Activated effector memory CD4-positive, alpha-beta T cell treated with Interleukin-2 at 50 U/mL for 16 hours (primary cell): Measurements from ENCODE around the gene GBP5.
"Not testable (repeated sequence)": the region's sequence is repeated elsewhere in the genome, so short reads cannot be mapped to it uniquely, and the experiment has no call there.

ENCODE experiments used
- DNase-seq: peaks from one replicate; pipeline ENCODE4 v3.0.0-alpha.2; 2020

The GBP5 gene

DNA sequence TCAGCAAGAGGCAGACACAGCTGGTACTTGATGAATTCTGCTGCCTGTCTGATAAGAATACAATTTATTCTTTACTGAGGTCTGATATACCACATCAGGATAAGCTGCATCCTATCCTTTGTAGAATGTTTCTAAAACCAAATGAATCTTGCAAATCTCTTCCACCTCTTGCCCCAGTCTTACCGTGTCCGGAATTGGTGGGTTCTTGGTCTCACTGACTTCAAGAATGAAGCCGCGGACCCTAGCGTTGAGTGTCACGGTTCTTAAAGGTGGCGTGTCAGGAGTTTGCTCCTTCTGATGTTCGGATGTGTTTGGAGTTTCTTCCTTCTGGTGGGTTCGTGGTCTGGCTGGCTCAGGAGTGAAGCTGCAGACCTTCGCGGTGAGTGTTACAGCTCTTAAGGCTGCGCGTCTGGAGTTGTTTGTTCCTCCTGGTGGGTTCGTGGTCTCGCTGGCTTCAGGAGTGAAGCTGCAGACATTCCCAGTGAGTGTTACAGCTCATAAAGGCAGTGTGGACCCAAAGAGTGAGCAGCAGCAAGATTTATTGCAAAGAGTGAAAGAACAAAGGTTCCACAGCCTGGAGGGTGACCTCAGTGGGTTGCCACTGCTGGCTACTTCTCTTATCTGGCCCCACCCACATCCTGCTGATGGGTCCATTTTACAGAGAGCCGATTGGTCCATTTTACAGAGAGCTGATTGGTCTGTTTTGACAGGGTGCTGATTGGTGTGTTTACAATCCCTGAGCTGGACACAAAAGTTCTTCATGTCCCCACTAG is at the start of gene GBP5:
GBP5 (minus strand) TSS at position 592 of the 773 bp plus-strand sequence. CDS start 3,305 bp downstream, outside the sequence.
- peak; percentile 46 for DNase-seq

DNA sequence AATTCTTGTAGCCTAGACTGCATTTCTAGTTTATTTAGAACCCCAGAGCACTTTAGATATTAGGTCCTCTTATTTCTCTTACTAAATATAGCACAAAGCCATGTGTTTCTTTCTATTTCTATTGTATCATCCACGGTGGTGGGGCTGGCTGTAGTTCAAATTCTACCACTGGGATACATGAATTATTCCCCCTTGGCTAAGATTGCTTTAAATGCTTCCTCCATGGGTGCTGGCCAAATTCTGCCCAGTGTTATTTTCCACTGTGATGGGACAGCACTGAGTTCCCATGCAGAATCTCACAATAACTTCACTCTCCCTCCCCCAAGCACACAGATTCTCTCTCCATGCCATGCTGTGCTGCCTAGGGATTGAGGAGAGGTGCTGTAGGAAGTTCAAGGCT is 49.7 kb upstream of the GBP5 start:
- no peak for DNase-seq

GRCh38 chr1:89312572-89312971 is 39.9 kb upstream of the GBP5 start:
- DNase-seq, result no peak

DNA sequence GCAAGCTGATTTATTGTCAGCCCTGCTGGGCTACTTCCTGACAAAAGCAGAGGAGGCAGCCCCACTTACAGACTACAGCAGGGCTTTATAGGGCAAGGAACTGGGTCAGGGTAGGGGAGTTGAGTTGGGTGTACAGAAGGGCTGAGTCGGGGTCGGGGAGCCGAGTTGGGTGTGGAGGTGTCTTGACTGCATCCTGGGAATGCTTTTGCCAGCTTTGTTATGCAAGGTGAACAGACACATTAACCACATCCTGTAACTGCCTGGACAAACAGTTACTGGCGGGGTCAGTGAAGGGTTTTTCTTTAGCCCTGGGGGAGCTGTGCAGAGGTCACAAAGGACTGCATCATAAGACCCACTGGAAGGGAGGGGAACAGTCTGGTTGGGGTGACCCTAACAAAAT is 39.1 kb upstream of the GBP5 start:
- no peak for DNase-seq

GRCh38 chr1:89310976-89311375 is 38.3 kb upstream of the GBP5 start:
- DNase-seq, result no peak

DNA sequence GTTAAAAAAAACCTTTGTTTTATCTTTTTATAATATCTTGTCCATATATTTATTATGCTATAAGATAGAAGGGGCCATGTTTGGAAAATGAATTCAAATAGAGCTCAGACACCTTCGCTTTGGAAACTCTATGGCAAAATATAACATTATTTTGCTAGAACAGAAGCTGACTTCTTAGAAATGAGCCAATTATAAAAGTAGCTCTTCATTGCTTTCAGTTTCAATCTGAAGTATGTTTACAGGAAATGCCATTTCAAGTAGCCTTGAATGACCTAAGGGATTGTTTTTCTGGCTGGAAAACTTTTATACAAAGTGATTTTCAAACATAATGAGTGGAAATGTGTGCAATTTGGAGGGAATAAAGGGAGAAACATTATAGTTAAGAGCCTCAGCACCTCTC is 37.8 kb upstream of the GBP5 start:
- no peak for DNase-seq

DNA sequence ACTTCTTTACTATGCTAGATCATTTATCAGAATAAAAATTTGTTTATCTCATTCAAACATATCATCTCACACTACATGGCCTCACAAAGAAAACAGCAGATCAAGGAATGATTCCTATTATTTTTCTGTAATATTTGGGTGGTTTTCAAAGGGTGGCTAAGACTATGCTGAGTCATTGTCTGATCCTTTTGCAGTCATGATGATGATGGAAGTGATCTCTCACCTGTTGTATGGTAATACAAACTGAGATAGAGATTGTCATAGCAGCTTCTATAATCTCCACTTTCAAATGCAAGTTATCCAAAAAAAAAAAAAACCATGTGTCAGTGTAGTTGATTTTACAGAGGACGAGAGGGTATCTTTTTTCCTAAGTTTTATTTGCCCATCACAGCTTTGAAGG is 37.2 kb upstream of the GBP5 start:
- DNase-seq, result no peak

DNA sequence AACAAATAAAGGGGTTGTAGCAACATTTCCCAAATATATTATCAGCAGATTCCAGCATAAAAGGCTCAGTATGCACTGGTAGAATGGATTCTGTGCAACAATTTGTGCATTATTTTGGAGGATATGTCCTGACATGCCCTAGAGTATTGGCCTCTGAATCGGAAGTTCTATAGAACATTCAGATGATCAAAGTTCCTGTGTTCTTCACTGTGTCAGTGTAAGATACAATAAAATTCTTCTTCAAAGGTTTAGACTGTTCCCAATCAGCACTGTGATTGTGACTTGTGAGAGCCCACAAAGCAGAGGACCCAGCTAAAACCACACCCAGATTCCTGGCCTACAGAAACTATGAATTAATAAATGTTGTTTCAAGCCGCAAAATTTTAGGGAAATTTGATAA is 33.6 kb upstream of the GBP5 start:
- no peak for DNase-seq

DNA sequence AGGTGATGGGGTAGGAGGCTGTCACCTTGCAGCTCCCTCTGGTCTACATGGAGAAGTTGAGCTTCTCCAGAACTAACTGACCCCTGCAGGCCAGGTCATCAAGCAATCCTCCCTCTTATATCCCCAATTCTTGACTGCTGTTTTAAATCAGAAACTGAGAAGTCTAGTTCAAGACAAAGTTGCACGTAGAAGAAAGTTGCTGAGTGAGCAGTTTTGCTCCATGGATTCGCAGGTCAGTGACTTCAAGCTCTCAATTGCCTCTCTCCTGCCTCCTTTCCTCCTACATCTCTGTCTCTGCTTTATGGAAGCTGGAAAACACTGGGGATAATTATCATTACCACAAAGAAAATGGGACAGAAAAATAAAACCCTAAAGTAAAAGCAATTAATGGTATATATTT is 32.8 kb upstream of the GBP5 start:
- no peak for DNase-seq

GRCh38 chr1:89304572-89305230 is 32.0 kb upstream of the GBP5 start:
- DNase-seq, result no peak

- no peak for DNase-seq
Observed at GRCh38 chr1:89302697-89303332, 30.2 kb upstream of the GBP5 start.

DNA sequence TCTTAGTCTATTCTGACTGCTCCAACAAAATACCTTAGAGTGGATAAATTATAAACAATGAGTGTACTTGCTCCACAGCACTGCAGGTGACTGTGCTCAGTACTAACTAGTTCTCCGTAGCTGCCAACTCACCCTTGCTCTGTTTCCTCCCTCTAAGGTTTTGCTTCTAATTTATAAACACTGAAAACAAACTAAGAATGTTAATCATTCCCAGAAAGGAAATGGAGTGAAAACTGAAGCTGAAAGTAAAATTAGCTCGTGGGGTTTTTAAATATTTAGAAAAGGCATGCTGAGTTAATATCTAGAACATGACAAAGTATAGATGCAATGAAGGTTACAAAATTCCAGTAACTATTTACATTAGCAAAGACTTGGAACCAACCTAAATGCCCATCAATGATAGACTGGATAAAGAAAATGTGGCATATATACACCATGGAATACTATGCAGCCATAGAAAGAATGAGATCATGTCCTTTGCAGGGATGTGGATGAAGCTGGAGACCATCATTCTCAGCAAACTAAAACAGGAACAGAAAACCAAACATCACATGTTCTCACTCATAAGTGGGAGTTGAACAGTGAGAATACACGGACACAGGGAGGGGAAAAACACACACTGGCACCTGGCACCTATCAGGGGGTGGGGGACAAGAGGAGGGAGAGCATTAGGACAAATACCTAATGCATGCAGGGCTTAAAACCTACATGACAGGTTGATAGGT is 27.2 kb upstream of the GBP5 start:
- DNase-seq, result not testable (repeated sequence)

- DNase-seq, result no peak
Observed at GRCh38 chr1:89298461-89298860, 25.8 kb upstream of the GBP5 start.

DNA sequence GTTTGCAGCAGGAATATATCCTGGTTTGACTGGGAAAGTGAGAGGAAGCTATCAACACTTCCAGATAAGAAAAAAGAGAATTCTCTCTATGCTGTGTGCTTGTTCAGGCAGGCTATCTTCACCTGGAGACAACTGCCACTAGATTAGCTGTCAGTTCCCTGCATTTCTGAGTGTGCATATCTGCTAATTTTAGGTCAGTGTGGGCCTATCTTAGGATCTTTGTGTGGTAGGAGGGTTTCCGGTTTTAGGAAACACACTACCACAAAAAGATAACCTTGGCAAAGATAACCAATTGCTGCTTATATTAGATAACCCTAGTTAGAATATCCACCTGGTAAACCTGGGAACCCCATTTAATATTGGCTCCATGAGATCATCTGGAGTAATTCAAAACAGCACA is 22.5 kb upstream of the GBP5 start:
- DNase-seq, result no peak

GRCh38 chr1:89291276-89291675 is 18.6 kb upstream of the GBP5 start:
- no peak for DNase-seq

DNA sequence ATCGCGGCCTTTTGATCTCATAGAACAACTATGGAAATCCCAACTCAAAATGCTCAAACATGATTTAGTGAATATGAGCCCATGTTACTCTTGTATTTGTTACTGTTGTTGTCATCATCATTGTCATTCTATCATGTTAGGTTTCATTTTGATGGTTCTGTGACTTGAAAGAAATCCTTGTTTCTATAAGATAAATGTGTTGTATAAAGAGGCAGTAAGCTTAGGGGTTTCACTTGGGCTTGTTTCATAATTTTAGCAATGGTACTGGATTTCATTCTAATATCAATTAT is 15.3 kb upstream of the GBP5 start:
- no peak for DNase-seq

GRCh38 chr1:89287181-89288050 is 14.8 kb upstream of the GBP5 start:
- DNase-seq, result no peak

- DNase-seq, result no peak
Observed at GRCh38 chr1:89286549-89287180, 14.0 kb upstream of the GBP5 start.

GRCh38 chr1:89285745-89286380 is 13.2 kb upstream of the GBP5 start:
- no peak for DNase-seq

DNA sequence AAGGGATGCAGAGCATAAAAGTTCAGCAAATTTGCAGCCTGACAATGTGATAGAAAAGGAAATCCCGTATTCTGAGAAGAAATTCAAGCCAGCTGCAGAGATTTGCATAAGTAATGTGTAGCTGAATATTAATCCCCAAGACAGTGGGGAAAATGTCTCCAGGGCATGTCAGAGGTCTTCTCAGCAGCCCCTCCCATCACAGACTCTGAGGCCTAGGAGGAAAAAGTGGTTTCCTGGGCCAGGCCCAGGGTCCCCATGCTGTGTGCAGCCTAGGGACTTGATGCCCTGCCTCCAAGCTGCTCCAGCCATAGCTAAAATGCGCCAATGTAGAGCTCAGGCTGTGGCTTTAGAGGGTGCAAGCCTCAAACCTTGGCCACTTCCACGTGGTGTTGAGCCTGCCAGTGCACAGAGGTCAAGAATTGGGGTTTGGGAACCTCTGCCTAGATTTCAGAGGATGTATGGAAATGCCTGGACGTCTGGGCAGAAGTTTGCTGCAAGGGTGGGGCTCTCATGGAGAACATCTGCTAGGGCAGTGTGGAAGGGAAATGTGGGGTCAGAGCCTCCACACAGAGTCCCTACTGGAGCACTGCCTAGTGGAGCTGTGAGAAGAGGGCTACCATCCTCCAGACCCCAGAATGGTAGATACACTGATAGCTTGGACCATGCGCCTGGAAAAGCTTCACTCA is 11.6 kb upstream of the GBP5 start:
- not testable (repeated sequence) for DNase-seq

DNA sequence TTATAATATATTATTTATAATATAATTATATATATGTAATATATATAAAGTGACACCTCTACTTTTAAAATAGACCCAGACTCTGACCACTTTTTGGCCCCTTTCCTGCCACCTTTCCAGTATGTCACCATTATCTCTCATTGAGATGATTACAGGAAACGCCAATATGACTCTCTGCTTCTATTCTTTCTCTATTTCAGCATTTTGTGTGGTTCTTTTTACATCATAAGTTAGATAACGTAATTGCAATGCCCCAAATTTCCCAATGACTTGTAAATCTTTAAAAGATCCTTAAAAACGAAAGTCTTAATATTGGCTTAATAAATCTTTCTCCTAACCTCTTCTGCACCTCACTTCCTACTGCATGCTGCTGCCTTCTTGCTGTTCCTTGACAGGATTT is 8.1 kb upstream of the GBP5 start:
- no peak for DNase-seq
